Tibial artery (tissue), 4 donors: ENCODE data around the gene ZIC5.

Experiments
- DNase-seq, 2 donors: peaks; one replicate each; pipeline ENCODE4 v3.0.0-alpha.2; 2019
- H3K27ac ChIP-seq, 2 donors: fragments of 200-600 bp; sonication (generic) in 1 of 2; 1 replicate in 1 of 2; 2 replicates in 1 of 2; pipeline ENCODE4 v1.5.1; 2018 to 2019; ENCODE audit warnings: mild to moderate bottlenecking in 1 of 2
- H3K27me3 ChIP-seq, 2 donors: fragments of 200-600 bp; sonication (generic) in 1 of 2; one replicate each; pipeline versions ENCODE4 v1.5.1 to v1.6.0; 2016 to 2019
- H3K36me3 ChIP-seq, 3 donors: fragments of 200-600 bp; sonication (generic) in 2 of 3; one replicate each; pipeline ENCODE4 v1.5.1; 2016 to 2019; ENCODE audit warnings: mild to moderate bottlenecking in 2 of 3
- H3K4me1 ChIP-seq, 4 donors: fragments of 200-600 bp; sonication (generic) in 2 of 4; 1 replicate in 3 of 4; 2 replicates in 1 of 4; pipeline ENCODE4 v1.5.1; 2016 to 2019
- H3K4me3 ChIP-seq, 2 donors: fragments of 200-600 bp; sonication (generic) in 1 of 2; 1 replicate in 1 of 2; 2 replicates in 1 of 2; pipeline ENCODE4 v1.5.1; 2018 to 2019; ENCODE audit warnings: mild to moderate bottlenecking in 2 of 2
- H3K9me3 ChIP-seq, 3 donors: fragments of 200-600 bp; sonication (generic) in 1 of 3; one replicate each; pipeline ENCODE4 v1.5.1; 2016 to 2019
- CTCF ChIP-seq, 2 experiments: fragments of 200-600 bp in 1 of 2; fragments of 450-650 bp in 1 of 2; IDR thresholded peaks; one replicate each; pipeline ENCODE4 v1.5.1; 2017 to 2019; ENCODE audit warnings: antibody characterized with exemption in 2 of 2, mild to moderate bottlenecking in 1 of 2, moderate library complexity in 1 of 2
- intact Hi-C: fragments of 100-400 bp; cut with DNase I; formaldehyde crosslinking; loops from one replicate; pipeline ENCODE4 v1.15.0; 2023; ENCODE audit warnings: low total_unique reads

The ZIC5 gene

DNA sequence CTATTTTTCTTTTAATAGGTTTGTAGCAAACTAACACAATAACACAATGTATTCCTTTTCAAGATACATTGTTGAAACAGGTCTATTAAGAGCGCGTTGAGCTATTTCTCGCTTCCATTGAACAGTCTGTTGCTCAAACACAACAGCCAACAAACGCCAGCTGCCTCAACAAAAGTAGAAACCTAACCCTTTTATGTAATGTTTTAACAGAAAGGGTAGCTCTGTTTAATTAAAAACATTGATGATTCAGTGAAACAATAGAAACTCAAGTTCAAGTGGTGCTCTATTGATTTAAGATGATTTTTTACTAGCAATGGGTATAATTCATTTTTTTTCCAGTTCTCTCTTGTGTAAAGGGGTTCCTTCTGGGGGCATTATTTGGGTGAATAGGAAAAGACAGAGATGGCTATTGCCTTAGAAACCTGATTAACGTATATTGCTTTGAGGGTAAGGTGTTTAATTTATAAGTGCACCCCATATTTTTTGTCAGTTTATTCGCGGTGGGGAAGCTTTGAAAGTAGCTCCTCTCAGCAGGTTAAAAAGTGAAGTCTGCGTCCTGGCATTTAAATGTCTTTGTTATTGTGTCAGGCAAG is 24.9 kb upstream of the ZIC5 start:
- Histone ChIP-seq H3K27ac (no peak overlapping the region), H3K4me1 (peaks cover 0 to 3% (median 1%) of the 10 kb centered on the region in 4 donors), H3K4me3 (no peak overlapping the region), H3K36me3 (no peaks in the 10 kb centered on the region), H3K27me3 (peaks cover 4 to 86% of the 10 kb centered on the region in 2 donors), H3K9me3 (no peaks in the 10 kb centered on the region)
- intact Hi-C loops, result no loop called here
- no peak for TF ChIP-seq CTCF (IDR thresholded peaks at IDR 0.05)
- no peak for DNase-seq

- Histone ChIP-seq H3K27ac (no peak overlapping the region), H3K9me3 (no peaks in the 10 kb centered on the region), H3K4me3 (no peak overlapping the region), H3K36me3 (no peaks in the 10 kb centered on the region), H3K4me1 (peaks cover 0 to 9% (median 4%) of the 10 kb centered on the region in 4 donors), H3K27me3 (peaks cover 4 to 88% of the 10 kb centered on the region in 2 donors)
- TF ChIP-seq CTCF (IDR thresholded peaks at IDR 0.05), result no peak
- no peak for DNase-seq
- intact Hi-C loops, result no loop called here
Measured at GRCh38 chr13:99995589-99996380, 24.2 kb upstream of the ZIC5 start.

DNA sequence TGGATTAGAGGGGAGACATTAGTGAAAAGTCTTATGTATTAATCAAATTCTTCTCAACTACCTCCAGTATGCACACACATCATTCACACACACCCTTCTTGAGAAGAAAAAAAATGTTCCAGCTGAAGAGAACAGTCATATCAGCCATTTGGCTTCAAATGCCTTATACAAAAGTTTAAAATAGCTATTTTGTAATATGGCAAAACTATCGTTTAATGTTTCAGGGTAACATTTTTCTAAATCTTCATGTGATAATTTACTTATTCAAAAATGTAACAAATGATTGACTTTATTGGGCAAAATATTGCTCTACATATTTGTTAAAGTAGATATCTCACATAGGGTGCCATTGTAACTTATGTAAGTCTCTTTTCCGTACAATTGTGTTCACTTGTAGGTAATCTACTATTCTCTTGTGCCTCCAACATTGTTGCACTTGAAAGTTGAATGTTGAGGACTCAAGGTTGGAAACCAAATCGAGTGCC is 23.6 kb upstream of the ZIC5 start:
- peaks cover 0 to 11% (median 8%) of the 10 kb centered on the region in 4 donors for H3K4me1 ChIP-seq
- DNase-seq, result no peak
- no peak overlapping the region for H3K27ac ChIP-seq
- intact Hi-C loops, result no loop called here
- H3K27me3 ChIP-seq, result peaks cover 4 to 92% of the 10 kb centered on the region in 2 donors
- no peaks in the 10 kb centered on the region for H3K9me3 ChIP-seq
- H3K4me3 ChIP-seq, result no peak overlapping the region
- TF ChIP-seq CTCF (IDR thresholded peaks at IDR 0.05), result no peak
- H3K36me3 ChIP-seq, result no peaks in the 10 kb centered on the region

GRCh38 chr13:99994638-99995020 is 23.1 kb upstream of the ZIC5 start:
- H3K4me1 ChIP-seq, result peaks cover 0 to 16% (median 11%) of the 10 kb centered on the region in 4 donors
- peaks cover 4 to 97% of the 10 kb centered on the region in 2 donors for H3K27me3 ChIP-seq
- H3K36me3 ChIP-seq, result no peaks in the 10 kb centered on the region
- H3K9me3 ChIP-seq, result no peaks in the 10 kb centered on the region
- TF ChIP-seq CTCF (IDR thresholded peaks at IDR 0.05), result no peak
- intact Hi-C loops, result loop anchor here (5.0 kb wide), 1 partner anchor 37 kb away; no protein-coding TSS in a partner anchor
- H3K4me3 ChIP-seq, result no peak overlapping the region
- no peak overlapping the region for H3K27ac ChIP-seq
- DNase-seq, result no peak

DNA sequence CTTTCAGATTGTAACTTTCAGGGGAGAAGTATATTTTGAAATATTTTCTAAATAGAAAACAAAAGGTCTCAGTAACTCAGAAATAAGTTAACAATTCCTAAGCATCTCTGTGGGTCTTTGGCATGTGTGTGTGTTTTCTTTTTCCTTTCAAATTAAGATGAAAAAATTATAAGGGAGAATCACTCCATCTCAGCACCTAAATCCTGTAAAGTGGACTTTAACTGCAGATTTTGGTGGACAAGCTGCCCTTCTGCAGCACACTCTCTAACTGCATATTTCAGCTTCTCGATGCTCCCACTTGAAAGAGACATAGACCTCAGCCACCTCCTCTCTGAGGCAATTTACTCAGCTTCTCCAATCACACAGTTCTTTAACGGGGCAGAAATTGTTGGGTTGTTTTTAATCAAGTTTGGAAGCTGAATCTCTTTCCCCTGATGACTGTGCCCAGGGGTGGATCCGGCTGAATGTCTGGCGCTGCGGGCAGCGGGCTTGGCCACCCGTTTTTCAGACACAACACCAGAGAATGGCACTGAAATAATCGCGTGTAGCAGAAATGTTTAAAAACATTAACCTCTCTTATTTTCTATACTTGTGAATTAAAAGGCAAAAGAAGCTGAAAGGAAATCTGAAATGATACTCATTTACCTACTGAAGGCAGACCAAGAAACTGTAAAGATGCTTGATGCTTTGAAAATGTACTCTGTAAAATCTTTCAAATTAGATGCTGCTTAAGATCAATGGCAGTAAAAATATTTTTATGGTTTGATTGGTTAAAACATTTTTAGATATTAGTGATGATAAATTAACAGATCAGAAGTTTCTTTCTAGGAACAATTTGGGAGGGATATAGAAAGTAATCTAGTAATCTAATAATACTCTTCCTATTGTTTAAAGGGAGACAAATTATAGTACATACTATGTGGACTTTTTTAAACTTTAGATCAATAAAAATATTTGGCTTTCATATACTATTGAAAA is 22.4 kb upstream of the ZIC5 start:
- H3K9me3 ChIP-seq, result no peaks in the 10 kb centered on the region
- H3K27me3 ChIP-seq, result peaks cover 4 to 100% of the 10 kb centered on the region in 2 donors
- no peak overlapping the region for H3K4me3 ChIP-seq
- no peak for TF ChIP-seq CTCF (IDR thresholded peaks at IDR 0.05)
- DNase-seq, result no peak
- intact Hi-C loops, result loop anchor here (5.0 kb wide), 1 partner anchor 37 kb away; no protein-coding TSS in a partner anchor
- peaks cover 0 to 21% (median 17%) of the 10 kb centered on the region in 4 donors for H3K4me1 ChIP-seq
- H3K36me3 ChIP-seq, result no peaks in the 10 kb centered on the region
- no peak overlapping the region for H3K27ac ChIP-seq
